BE2C (cell line): ENCODE results near the gene GTPBP8.

Experiments
- DNase-seq: peaks from one replicate; pipeline ENCODE4 v3.0.0-alpha.2; 2020
- H3K27me3 ChIP-seq: fragments of 250-450 bp; sonication (Bioruptor Pico); 2 replicates; pipeline ENCODE4 v1.5.1; 2020; ENCODE audit warnings: mild to moderate bottlenecking
- H3K36me3 ChIP-seq: fragments of 250-450 bp; sonication (Bioruptor Pico); 2 replicates; pipeline ENCODE4 v1.5.1; 2020; ENCODE audit warnings: mild to moderate bottlenecking
- H3K4me1 ChIP-seq: fragments of 250-450 bp; sonication (Bioruptor Pico); 2 replicates; pipeline ENCODE4 v1.5.1; 2020
- H3K4me3 ChIP-seq: 2 replicates; pipeline ENCODE4 v1.5.1; 2011; ENCODE audit warnings: low read depth, low read length
- H3K9me3 ChIP-seq: fragments of 250-450 bp; sonication (Bioruptor Pico); 2 replicates; pipeline ENCODE4 v1.5.1; 2020
- CTCF ChIP-seq: IDR thresholded peaks from 2 replicates; pipeline ENCODE4 v1.5.1; 2012; ENCODE audit warnings: mild to moderate bottlenecking, low read depth, low read length

Gene GTPBP8

GRCh38 chr3:112980080-112980479, 10.7 kb upstream of the GTPBP8 start:
- no peak for DNase-seq
- Histone ChIP-seq H3K4me1 (no peaks in the 10 kb centered on the region), H3K9me3 (no peaks in the 10 kb centered on the region), H3K36me3 (no peaks in the 10 kb centered on the region), H3K4me3 (no peak overlapping the region), H3K27me3 (no peaks in the 10 kb centered on the region)
- no peak for TF ChIP-seq CTCF

- H3K36me3 ChIP-seq: no peaks in the 10 kb centered on the region
- no peaks in the 10 kb centered on the region for H3K4me1 ChIP-seq
- H3K27me3 ChIP-seq: no peaks in the 10 kb centered on the region
- no peak for DNase-seq
- H3K9me3 ChIP-seq: no peaks in the 10 kb centered on the region
- no peak for TF ChIP-seq CTCF
- no peak overlapping the region for H3K4me3 ChIP-seq
Observed at GRCh38 chr3:112982710-112983109, 8.1 kb upstream of the GTPBP8 start.

DNA sequence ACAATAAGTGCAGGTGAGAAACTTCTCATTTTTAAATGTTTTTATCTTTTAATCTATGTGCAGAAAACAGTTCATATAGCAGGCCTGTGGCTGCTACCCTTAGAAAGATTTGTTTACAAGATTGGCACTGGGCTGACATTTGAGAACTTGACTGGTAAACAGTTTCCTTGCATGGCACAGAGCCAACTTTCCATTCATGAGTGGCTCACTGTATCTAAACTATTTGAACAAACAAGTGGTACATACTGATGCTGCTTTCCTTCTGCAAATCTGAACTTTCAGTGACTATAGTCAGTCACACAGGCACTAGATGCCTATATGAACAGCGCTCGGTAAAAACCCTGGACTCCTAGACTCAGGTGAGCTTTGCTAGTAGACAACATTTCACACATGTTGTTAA, 6.3 kb upstream of the GTPBP8 start:
- no peaks in the 10 kb centered on the region for H3K9me3 ChIP-seq
- no peaks in the 10 kb centered on the region for H3K27me3 ChIP-seq
- TF ChIP-seq CTCF: no peak
- H3K4me3 ChIP-seq: no peak overlapping the region
- DNase-seq: peak; percentile 15
- no peaks in the 10 kb centered on the region for H3K36me3 ChIP-seq
- H3K4me1 ChIP-seq: no peaks in the 10 kb centered on the region

DNA sequence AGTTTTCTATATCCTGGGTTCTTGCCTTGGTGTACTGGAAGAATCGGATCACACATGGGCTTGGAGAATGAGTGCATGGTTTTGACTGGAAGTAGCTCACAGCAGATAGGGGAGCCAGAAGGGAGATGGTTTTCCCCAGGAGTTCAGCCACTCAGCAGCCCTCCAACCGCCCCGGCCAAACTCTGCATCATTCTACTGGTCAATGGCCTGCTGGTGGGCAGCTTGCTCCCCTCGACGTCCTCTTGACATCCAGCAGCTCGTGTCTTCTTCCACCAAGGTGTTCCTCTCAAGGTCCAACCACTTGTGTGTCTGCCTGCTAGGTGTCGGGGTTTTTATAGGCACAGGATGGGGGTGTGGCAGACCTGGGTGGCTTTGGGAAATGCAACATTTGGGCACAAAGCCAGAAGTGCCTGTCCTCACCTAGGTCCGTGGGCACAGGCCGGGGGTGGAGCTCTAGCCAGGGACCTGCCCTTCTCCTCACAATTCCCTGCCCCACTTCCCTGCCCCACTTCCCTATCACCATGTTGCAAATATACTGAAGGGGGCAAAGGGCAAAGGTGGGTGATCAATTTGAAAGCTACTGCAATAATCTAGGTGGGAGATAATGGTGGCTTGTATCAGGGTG, 3.0 kb upstream of the GTPBP8 start:
- no peak for TF ChIP-seq CTCF
- Histone ChIP-seq H3K9me3 (no peaks in the 10 kb centered on the region), H3K36me3 (no peaks in the 10 kb centered on the region), H3K4me1 (peaks cover 4% of the 10 kb centered on the region; the same call in 1 of the 2 replicates), H3K27me3 (no peaks in the 10 kb centered on the region), H3K4me3 (no peak overlapping the region)
- no peak for DNase-seq

DNA sequence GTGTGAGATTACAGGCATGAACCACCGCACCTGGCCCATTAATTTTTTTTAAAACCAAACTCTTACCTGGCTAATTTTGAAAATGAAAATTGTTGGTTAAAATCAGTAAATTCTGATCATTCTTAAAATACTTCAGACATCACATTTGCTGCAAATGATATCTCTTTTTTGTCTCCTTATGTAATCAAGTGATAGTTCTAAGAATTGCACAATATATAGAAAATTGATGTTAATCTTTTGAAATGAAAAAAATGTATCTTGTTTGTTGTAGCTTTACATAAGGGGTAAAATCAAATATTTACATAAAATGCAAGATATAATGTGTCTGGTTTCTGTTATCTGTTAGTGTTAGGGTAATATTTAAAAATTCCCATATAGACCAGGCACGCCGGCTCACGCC, 5.0 kb downstream of the GTPBP8 start:
- Histone ChIP-seq H3K27me3 (no peaks in the 10 kb centered on the region), H3K36me3 (peaks cover 25% of the 10 kb centered on the region), H3K9me3 (no peaks in the 10 kb centered on the region), H3K4me3 (no peak overlapping the region), H3K4me1 (no peaks in the 10 kb centered on the region)
- TF ChIP-seq CTCF: no peak
- no peak for DNase-seq

DNA sequence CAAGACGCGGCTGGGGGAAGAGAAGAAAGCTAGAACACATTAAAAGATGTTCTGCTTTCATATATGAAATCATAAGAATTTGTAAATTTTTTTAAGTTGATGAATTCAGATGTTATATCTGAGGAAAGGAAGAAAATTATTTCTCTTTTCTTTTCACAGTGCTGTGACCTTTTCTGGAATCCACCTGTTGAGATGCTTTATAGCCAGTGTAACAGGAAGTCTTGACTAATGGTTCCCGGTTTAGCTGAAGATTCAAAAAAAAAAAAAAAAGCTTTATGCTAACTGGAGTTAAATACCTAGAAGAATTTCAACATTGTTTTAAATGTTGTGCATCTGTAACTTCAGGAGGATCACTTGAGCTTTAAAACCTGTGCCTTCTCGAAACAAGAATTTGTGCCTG, 9.9 kb downstream of the GTPBP8 start:
- no peaks in the 10 kb centered on the region for H3K9me3 ChIP-seq
- H3K36me3 ChIP-seq: peaks cover 61% of the 10 kb centered on the region
- no peaks in the 10 kb centered on the region for H3K27me3 ChIP-seq
- TF ChIP-seq CTCF: no peak
- H3K4me3 ChIP-seq: no peak overlapping the region
- no peak for DNase-seq
- H3K4me1 ChIP-seq: no peaks in the 10 kb centered on the region
